B cell (primary cell): ENCODE measurements around the gene DRD2. TPM values are rescaled to one million over a fixed set of nuclear protein-coding genes. Genes with fewer than 3 reads are reported as not detected.

Experiments used
- ATAC-seq: fragments of 200-7000 bp; cut with Tn5 transposase; one replicate; pipeline ENCODE4 v1.10.0; 2021; ENCODE audit warnings: low read depth, mild to moderate bottlenecking, moderate number of reproducible peaks, moderate library complexity
- CTCF ChIA-PET: fragments of 350-600 bp; sonication (Branson Sonifier 250); formaldehyde crosslinking; loops from one replicate; lab custom pipeline; 2021; ENCODE audit warnings: antibody characterized with exemption, inconsistent platforms; lab: Charles Lee
- POLR2A ChIA-PET: fragments of 350-600 bp; sonication (Branson Sonifier 250); formaldehyde crosslinking; loops from one replicate; lab custom pipeline; 2021; ENCODE audit warnings: antibody characterized with exemption; lab: Charles Lee
- DNase-seq: peaks from one replicate; pipeline ENCODE4 v3.0.0; 2013
- H2AFZ ChIP-seq: 2 replicates; pipeline ENCODE4 v1.6.1; 2012; ENCODE audit warnings: mild to moderate bottlenecking, low read depth, low read length; ENCODE audit not compliant: insufficient read depth, poor library complexity, severe bottlenecking
- H3K27ac ChIP-seq, 2 donors: 1 replicate in 1 of 2; 2 replicates in 1 of 2; pipeline ENCODE4 v1.5.1; 2012 to 2013; ENCODE audit warnings: low read length in 2 of 2, mild to moderate bottlenecking in 2 of 2, moderate library complexity in 1 of 2
- H3K27me3 ChIP-seq, 4 experiments: fragments of 200-600 bp in 1 of 4; sonication (generic) in 1 of 4; replicated peaks in 1 of 4; 1 replicate in 2 of 4; 2 replicates in 2 of 4; pipeline versions ENCODE4 v1.6.1 to v1.7.0; 2013 to 2016; ENCODE audit warnings: low read length in 3 of 4, mild to moderate bottlenecking in 2 of 4, mixed read lengths in 1 of 4, moderate library complexity in 1 of 4; ENCODE audit not compliant: insufficient read depth in 4 of 4, control insufficient read depth in 3 of 4; ENCODE audit errors: control extremely low read depth in 1 of 4
- H3K36me3 ChIP-seq, 2 experiments: replicated peaks in 1 of 2; 1 replicate in 1 of 2; 2 replicates in 1 of 2; pipeline versions ENCODE4 v1.6.1 to v1.7.1; 2013; ENCODE audit warnings: low read length in 1 of 2; ENCODE audit not compliant: insufficient read depth in 2 of 2, control insufficient read depth in 1 of 2; ENCODE audit errors: control extremely low read depth in 1 of 2, extremely low read depth in 1 of 2
- H3K4me1 ChIP-seq, 2 donors: fragments of 200-600 bp in 1 of 2; sonication (generic) in 1 of 2; 1 replicate in 1 of 2; 2 replicates in 1 of 2; pipeline versions ENCODE4 v1.5.1 to v1.6.1; 2013 to 2017; ENCODE audit warnings: low read length in 2 of 2; ENCODE audit not compliant: control insufficient read depth in 2 of 2, insufficient read depth in 2 of 2
- H3K4me2 ChIP-seq: replicated peaks from 2 replicates; pipeline ENCODE3; 2012; ENCODE audit warnings: mild to moderate bottlenecking, low read depth, low read length; ENCODE audit not compliant: poor library complexity, severe bottlenecking
- H3K4me3 ChIP-seq, 5 experiments: fragments of 200-600 bp in 1 of 5; sonication (generic) in 1 of 5; 1 replicate in 3 of 5; 2 replicates in 2 of 5; pipeline versions ENCODE4 v1.5.1 to v1.7.0; 2011 to 2016; ENCODE audit warnings: low read length in 4 of 5, mild to moderate bottlenecking in 4 of 5, low read depth in 2 of 5, control low read depth in 1 of 5, moderate library complexity in 1 of 5; ENCODE audit not compliant: insufficient read depth in 1 of 5; ENCODE audit errors: control extremely low read depth in 1 of 5, extremely low read depth in 1 of 5
- H3K79me2 ChIP-seq: fragments of 200-600 bp; sonication (generic); one replicate; pipeline ENCODE4 v1.6.0; 2016; ENCODE audit warnings: low read length; ENCODE audit not compliant: control insufficient read depth, insufficient read depth
- H3K9ac ChIP-seq: fragments of 200-600 bp; sonication (generic); 2 replicates; pipeline ENCODE4 v1.6.1; 2017; ENCODE audit warnings: mild to moderate bottlenecking, low read length, moderate library complexity
- H3K9me3 ChIP-seq, 3 donors: one replicate each; pipeline versions ENCODE4 v1.6.1 to v1.7.1; 2013; ENCODE audit warnings: low read length in 2 of 3; ENCODE audit not compliant: control insufficient read depth in 2 of 3, insufficient read depth in 1 of 3; ENCODE audit errors: control extremely low read depth in 1 of 3
- H4K20me1 ChIP-seq: 2 replicates; pipeline ENCODE4 v1.6.0; 2012; ENCODE audit warnings: mild to moderate bottlenecking, low read length; ENCODE audit not compliant: insufficient read depth, control insufficient read depth, poor library complexity, severe bottlenecking
- H3K27ac Mint-ChIP-seq: one replicate; pipeline ENCODE4 v1.8.0; 2021; ENCODE audit warnings: mixed read lengths
- H3K27me3 Mint-ChIP-seq: one replicate; pipeline ENCODE4 v1.8.0; 2021; ENCODE audit warnings: mixed read lengths
- H3K4me1 Mint-ChIP-seq: one replicate; pipeline ENCODE4 v1.8.0; 2021; ENCODE audit warnings: mixed read lengths
- H3K4me3 Mint-ChIP-seq: one replicate; pipeline ENCODE4 v1.8.0; 2021; ENCODE audit warnings: mixed read lengths
- H3K9me3 Mint-ChIP-seq: one replicate; pipeline ENCODE4 v1.8.0; 2022; ENCODE audit warnings: mixed read lengths; ENCODE audit not compliant: insufficient read depth
- EZH2 ChIP-seq: IDR thresholded peaks from 2 replicates; pipeline ENCODE4 v1.6.1; 2012; ENCODE audit warnings: borderline replicate concordance, low read depth, mild to moderate bottlenecking, moderate library complexity, low read length; ENCODE audit not compliant: insufficient read depth, poor library complexity, severe bottlenecking
- WGBS: methylation state at CpG from one replicate; pipeline ENCODE4 v1.1.5; 2013; ENCODE audit warnings: missing lambda C conversion rate; ENCODE audit not compliant: insufficient coverage; 5-methylcytosine and 5-hydroxymethylcytosine counted together
- intact Hi-C: fragments of 100-400 bp; cut with micrococcal nuclease; formaldehyde crosslinking; loops from one replicate; pipeline ENCODE4 v1.10.0; 2022
- polyA plus RNA-seq: library from polyadenylated mRNA; depleted of rRNA; stranded (reverse); fragments of >200 nt; gene quantifications from 2 replicates; pipeline ENCODE4 v1.2.3, GENCODE V29; 2012
- total RNA-seq, 2 donors: library from RNA; stranded (reverse); fragments of 120-200 nt in 1 of 2; gene quantifications; 1 replicate in 1 of 2; 2 replicates in 1 of 2; pipeline versions ENCODE4 v1.2.3 to v1.2.4, GENCODE V29; 2013 to 2022
- TF ChIP-seq, protein P1 (sequence below): fragments of 200-600 bp; IDR thresholded peaks from one replicate; pipeline ENCODE4 v1.8.0; 2022; ENCODE audit warnings: antibody characterized with exemption, mild to moderate bottlenecking

DRD2 gene
- total and polyA plus RNA-seq, 2 donors (not counting 1 experiment from before 2014, with no cell fraction given), result not detected

- no peak for TF ChIP-seq EZH2
- TF ChIP-seq, protein P1, sequence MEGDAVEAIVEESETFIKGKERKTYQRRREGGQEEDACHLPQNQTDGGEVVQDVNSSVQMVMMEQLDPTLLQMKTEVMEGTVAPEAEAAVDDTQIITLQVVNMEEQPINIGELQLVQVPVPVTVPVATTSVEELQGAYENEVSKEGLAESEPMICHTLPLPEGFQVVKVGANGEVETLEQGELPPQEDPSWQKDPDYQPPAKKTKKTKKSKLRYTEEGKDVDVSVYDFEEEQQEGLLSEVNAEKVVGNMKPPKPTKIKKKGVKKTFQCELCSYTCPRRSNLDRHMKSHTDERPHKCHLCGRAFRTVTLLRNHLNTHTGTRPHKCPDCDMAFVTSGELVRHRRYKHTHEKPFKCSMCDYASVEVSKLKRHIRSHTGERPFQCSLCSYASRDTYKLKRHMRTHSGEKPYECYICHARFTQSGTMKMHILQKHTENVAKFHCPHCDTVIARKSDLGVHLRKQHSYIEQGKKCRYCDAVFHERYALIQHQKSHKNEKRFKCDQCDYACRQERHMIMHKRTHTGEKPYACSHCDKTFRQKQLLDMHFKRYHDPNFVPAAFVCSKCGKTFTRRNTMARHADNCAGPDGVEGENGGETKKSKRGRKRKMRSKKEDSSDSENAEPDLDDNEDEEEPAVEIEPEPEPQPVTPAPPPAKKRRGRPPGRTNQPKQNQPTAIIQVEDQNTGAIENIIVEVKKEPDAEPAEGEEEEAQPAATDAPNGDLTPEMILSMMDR, result no peak
- Histone ChIP-seq H3K9ac (no peak overlapping the region), H3K4me3 (no peak overlapping the region), H3K4me1 (no peaks in the 10 kb centered on the region), H3K4me2 (no peak overlapping the region), H3K36me3 (no peaks in the 10 kb centered on the region), H3K27ac (no peak overlapping the region), H4K20me1 (no peaks in the 10 kb centered on the region), H3K9me3 (no peaks in the 10 kb centered on the region), H3K79me2 (no peaks in the 10 kb centered on the region), H2AFZ (no peak overlapping the region), H3K27me3 (no peaks in the 10 kb centered on the region)
- no peak for DNase-seq
- no peaks in the 10 kb centered on the region for H3K4me1 Mint-ChIP-seq
- H3K4me3 Mint-ChIP-seq, result no peak overlapping the region
- peaks cover 2% of the 10 kb centered on the region for H3K9me3 Mint-ChIP-seq
- no peak for ATAC-seq
- H3K27me3 Mint-ChIP-seq, result peaks cover 4% of the 10 kb centered on the region
- intact Hi-C loops, result no loop called here
- WGBS, result 44% methylated on average over 1 of the region's 2 CpGs
- CTCF ChIA-PET, result no interaction called here
- H3K27ac Mint-ChIP-seq, result no peak overlapping the region
- POLR2A ChIA-PET, result no interaction called here
Observed at GRCh38 chr11:113417428-113417827, 57.8 kb downstream of the DRD2 start.

GRCh38 chr11:113415343-113415742 is 59.9 kb downstream of the DRD2 start:
- Mint-ChIP-seq H3K27ac (no peak overlapping the region), H3K27me3 (peaks cover 7% of the 10 kb centered on the region), H3K9me3 (peaks cover 2% of the 10 kb centered on the region), H3K4me3 (no peak overlapping the region), H3K4me1 (no peaks in the 10 kb centered on the region)
- Histone ChIP-seq H3K4me2 (no peak overlapping the region), H2AFZ (no peak overlapping the region), H3K9ac (no peak overlapping the region), H3K9me3 (peaks cover 0 to 3% (median 0%) of the 10 kb centered on the region in 3 donors), H3K36me3 (no peaks in the 10 kb centered on the region), H4K20me1 (no peaks in the 10 kb centered on the region), H3K27ac (no peak overlapping the region), H3K4me1 (no peaks in the 10 kb centered on the region), H3K4me3 (no peak overlapping the region), H3K27me3 (no peaks in the 10 kb centered on the region), H3K79me2 (no peaks in the 10 kb centered on the region)
- POLR2A ChIA-PET, result no interaction called here
- intact Hi-C loops, result no loop called here
- no peak for TF ChIP-seq EZH2
- TF ChIP-seq, protein P1, result no peak
- ATAC-seq (no peak), DNase-seq (no peak)
- CTCF ChIA-PET, result no interaction called here
- WGBS, result 98% methylated on average over 11 of the region's 16 CpGs
